ENCODE results near the gene TBC1D21.

Gene TBC1D21

GRCh38 chr15:73873456-73873855 is at the start of gene TBC1D21:
Gene TBC1D21 (plus strand): TSS chr15:73873564. CDS start chr15:73873710, 146 bp downstream.
- Histone ChIP-seq H3K27ac (no peak within 1 kb of the TSS), H3K4me3 (ENCODE audit: low read depth, low read length) (no peak within 1 kb of the TSS), H3K9me3 (ENCODE audit: severe bottlenecking) (no peaks in the 10 kb centered on the region), H3K27me3 (ENCODE audit: insufficient read depth, low read depth, severe bottlenecking) (no peaks in the 10 kb centered on the region), H3K36me3 (no peaks in the 10 kb centered on the region)
- no peak for TF ChIP-seq CTCF (IDR thresholded peaks at IDR 0.05; ENCODE audit: low read depth, low read length)
- no peak for DNase-seq

DNA sequence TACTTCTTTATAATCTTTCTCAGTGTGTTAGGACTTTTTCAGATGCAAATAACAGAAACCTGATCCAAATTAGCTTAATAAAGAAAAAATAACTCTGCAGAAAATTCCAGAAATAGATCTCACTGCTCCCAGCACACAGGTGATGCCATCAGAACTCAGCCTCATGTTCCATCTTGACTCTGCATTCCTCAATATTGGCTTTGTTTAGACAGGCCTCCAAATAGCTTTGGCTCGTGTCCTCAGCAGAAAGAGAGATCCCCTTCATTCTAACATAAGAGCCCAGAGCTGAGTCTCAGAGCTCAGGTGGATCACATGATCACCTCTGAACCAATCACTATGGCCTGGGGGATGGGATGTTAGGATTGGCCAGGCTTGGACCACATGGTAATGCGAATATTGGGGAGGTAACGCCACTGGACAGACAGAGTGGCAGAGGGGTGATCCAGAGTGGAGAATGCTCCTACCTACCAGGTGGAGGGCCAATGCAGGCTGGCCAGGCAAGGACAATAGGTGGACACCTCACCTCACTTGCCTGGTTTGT is 46.6 kb upstream of the TBC1D21 start:
- no peak for DNase-seq
- Histone ChIP-seq H3K9me3 (ENCODE audit: severe bottlenecking) (no peaks in the 10 kb centered on the region), H3K36me3 (no peaks in the 10 kb centered on the region), H3K27me3 (ENCODE audit: insufficient read depth, low read depth, severe bottlenecking) (no peaks in the 10 kb centered on the region), H3K27ac (no peak overlapping the region), H3K4me3 (ENCODE audit: low read depth, low read length) (no peak overlapping the region)
- no peak for TF ChIP-seq CTCF (IDR thresholded peaks at IDR 0.05; ENCODE audit: low read depth, low read length)

GRCh38 chr15:73829523-73829922 is 43.8 kb upstream of the TBC1D21 start:
- Histone ChIP-seq H3K9me3 (ENCODE audit: severe bottlenecking) (no peaks in the 10 kb centered on the region), H3K4me3 (ENCODE audit: low read depth, low read length) (no peak overlapping the region), H3K36me3 (no peaks in the 10 kb centered on the region), H3K27ac (no peak overlapping the region), H3K27me3 (ENCODE audit: insufficient read depth, low read depth, severe bottlenecking) (no peaks in the 10 kb centered on the region)
- no peak for TF ChIP-seq CTCF (IDR thresholded peaks at IDR 0.05; ENCODE audit: low read depth, low read length)
- DNase-seq = no peak

DNA sequence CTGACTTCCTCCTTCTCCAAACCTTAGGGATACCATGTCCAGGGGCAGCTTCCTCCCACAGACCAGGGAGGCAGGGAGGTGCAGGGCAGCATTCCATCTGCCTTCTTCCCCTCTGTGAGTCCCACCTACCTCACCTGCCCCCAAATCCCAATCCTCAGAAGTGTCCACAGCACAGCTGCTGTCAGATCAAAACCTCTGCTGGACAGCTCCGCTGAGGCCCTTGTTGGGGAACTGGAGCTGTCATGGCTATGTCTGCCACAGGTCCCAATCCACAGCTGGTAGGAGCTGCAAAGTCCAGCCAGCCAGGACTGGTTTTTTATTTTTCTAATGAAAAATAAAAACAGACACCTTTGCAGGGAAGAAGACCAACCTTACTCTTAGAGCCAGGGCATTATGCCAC is 40.7 kb upstream of the TBC1D21 start:
- Histone ChIP-seq H3K9me3 (ENCODE audit: severe bottlenecking) (no peaks in the 10 kb centered on the region), H3K36me3 (no peaks in the 10 kb centered on the region), H3K27me3 (ENCODE audit: insufficient read depth, low read depth, severe bottlenecking) (no peaks in the 10 kb centered on the region), H3K4me3 (ENCODE audit: low read depth, low read length) (no peak overlapping the region), H3K27ac (no peak overlapping the region)
- no peak for TF ChIP-seq CTCF (IDR thresholded peaks at IDR 0.05; ENCODE audit: low read depth, low read length)
- DNase-seq = no peak

- Histone ChIP-seq H3K27me3 (ENCODE audit: insufficient read depth, low read depth, severe bottlenecking) (no peaks in the 10 kb centered on the region), H3K27ac (no peak overlapping the region), H3K36me3 (no peaks in the 10 kb centered on the region), H3K4me3 (ENCODE audit: low read depth, low read length) (no peak overlapping the region), H3K9me3 (ENCODE audit: severe bottlenecking) (no peaks in the 10 kb centered on the region)
- TF ChIP-seq CTCF (IDR thresholded peaks at IDR 0.05; ENCODE audit: low read depth, low read length) = no peak
- no peak for DNase-seq
Observed at GRCh38 chr15:73836845-73837244, 36.5 kb upstream of the TBC1D21 start.

- H3K27ac ChIP-seq = no peak overlapping the region
- no peaks in the 10 kb centered on the region for H3K36me3 ChIP-seq
- no peak for DNase-seq
- no peak for TF ChIP-seq CTCF (IDR thresholded peaks at IDR 0.05; ENCODE audit: low read depth, low read length)
- no peak overlapping the region for H3K4me3 ChIP-seq (ENCODE audit: low read depth, low read length)
- H3K27me3 ChIP-seq (ENCODE audit: insufficient read depth, low read depth, severe bottlenecking) = no peaks in the 10 kb centered on the region
- no peaks in the 10 kb centered on the region for H3K9me3 ChIP-seq (ENCODE audit: severe bottlenecking)
Observed at GRCh38 chr15:73838831-73839426, 34.4 kb upstream of the TBC1D21 start.
